IMR-90 (cell line): ENCODE results near the gene GKN1. TPM values are rescaled to one million over a fixed set of nuclear protein-coding genes. Genes with fewer than 3 reads are reported as not detected.

Experiments
- ATAC-seq: fragments of 200-7000 bp; cut with Tn5 transposase; 2 replicates; pipeline ENCODE4 v1.9.1; 2020; ENCODE audit warnings: low read depth, mild to moderate bottlenecking, moderate library complexity
- BruUV-seq: library from RNA; stranded (reverse); fragments of 400-500 nt; replicated peaks from 2 replicates; lab custom pipeline; 2021; lab: Mats Ljungman, UMichigan
- CTCF ChIA-PET: fragments of 300-600 bp; formaldehyde crosslinking; extraction: SDS; loops from one replicate; lab custom pipeline; 2021; ENCODE audit warnings: antibody characterized with exemption; lab: Yijun Ruan, JAX
- POLR2A ChIA-PET: fragments of 300-600 bp; sonication (Branson Sonifier 250); formaldehyde crosslinking; loops from one replicate; lab custom pipeline; 2022; ENCODE audit warnings: antibody characterized with exemption; ENCODE audit not compliant: unreplicated experiment; lab: Charles Lee
- DNase-seq: peaks from one replicate; pipeline ENCODE4 v3.0.0; 2013
- H2AFZ ChIP-seq: replicated peaks from 2 replicates; pipeline ENCODE3; 2013; ENCODE audit warnings: low read length, mild to moderate bottlenecking; ENCODE audit not compliant: poor library complexity
- H2AK5ac ChIP-seq: 2 replicates; pipeline ENCODE4 v1.6.1; 2013; ENCODE audit warnings: low read depth, low read length, inconsistent platforms
- H2AK9ac ChIP-seq: replicated peaks from 2 replicates; pipeline ENCODE3; 2013; ENCODE audit warnings: mild to moderate bottlenecking, low read depth, low read length, moderate library complexity; ENCODE audit not compliant: poor library complexity
- H2BK120ac ChIP-seq: 2 replicates; pipeline ENCODE4 v1.6.1; 2013; ENCODE audit warnings: low read depth, low read length, inconsistent platforms
- H2BK15ac ChIP-seq: 3 replicates; pipeline ENCODE4 v1.6.1; 2013; ENCODE audit warnings: low read depth, low read length, inconsistent platforms
- H2BK20ac ChIP-seq: 2 replicates; pipeline ENCODE4 v1.6.1; 2013; ENCODE audit warnings: low read depth, mild to moderate bottlenecking, inconsistent platforms, low read length, moderate library complexity
- H2BK5ac ChIP-seq: 2 replicates; pipeline ENCODE4 v1.6.1; 2013; ENCODE audit warnings: mild to moderate bottlenecking, low read depth, low read length, inconsistent platforms; ENCODE audit not compliant: poor library complexity, severe bottlenecking
- H3K14ac ChIP-seq: replicated peaks from 2 replicates; pipeline ENCODE4 v1.6.1; 2013; ENCODE audit warnings: low read depth, low read length, inconsistent platforms
- H3K18ac ChIP-seq: 2 replicates; pipeline ENCODE4 v1.6.1; 2013; ENCODE audit warnings: low read depth, low read length, control low read depth
- H3K23ac ChIP-seq: 2 replicates; pipeline ENCODE4 v1.6.1; 2013; ENCODE audit warnings: low read depth, low read length, inconsistent platforms
- H3K27ac ChIP-seq: 2 replicates; pipeline ENCODE4 v1.5.1; 2013; ENCODE audit warnings: mild to moderate bottlenecking, control low read depth, low read length; ENCODE audit not compliant: insufficient read depth
- H3K27me3 ChIP-seq: 2 replicates; pipeline ENCODE4 v1.6.1; 2013; ENCODE audit warnings: low read length; ENCODE audit not compliant: control insufficient read depth, insufficient read depth
- H3K36me3 ChIP-seq: 2 replicates; pipeline ENCODE4 v1.6.1; 2013; ENCODE audit warnings: low read length, mixed read lengths; ENCODE audit not compliant: control insufficient read depth, insufficient read depth
- H3K4ac ChIP-seq: 2 replicates; pipeline ENCODE4 v1.6.1; 2013; ENCODE audit warnings: low read depth, low read length, inconsistent platforms
- H3K4me1 ChIP-seq: 2 replicates; pipeline ENCODE4 v1.6.1; 2013; ENCODE audit warnings: low read length, mixed read lengths; ENCODE audit not compliant: control insufficient read depth, insufficient read depth
- H3K4me2 ChIP-seq: 2 replicates; pipeline ENCODE4 v1.6.1; 2013; ENCODE audit warnings: low read depth, mild to moderate bottlenecking, control low read depth, low read length, moderate library complexity
- H3K4me3 ChIP-seq: 2 replicates; pipeline ENCODE4 v1.5.1; 2013; ENCODE audit warnings: low read depth, mild to moderate bottlenecking, control low read depth, low read length, moderate library complexity; ENCODE audit not compliant: insufficient read depth
- H3K56ac ChIP-seq: 2 replicates; pipeline ENCODE4 v1.6.1; 2013; ENCODE audit warnings: low read length, inconsistent platforms; ENCODE audit not compliant: insufficient read depth; ENCODE audit errors: extremely low read depth
- H3K79me1 ChIP-seq, 2 experiments: 2 replicates each; pipeline ENCODE4 v1.6.1; 2013; ENCODE audit warnings: low read length in 2 of 2, inconsistent platforms in 1 of 2, low read depth in 1 of 2
- H3K9ac ChIP-seq: 2 replicates; pipeline ENCODE4 v1.6.1; 2013; ENCODE audit warnings: low read depth, low read length, control low read depth
- H3K9me1 ChIP-seq: 2 replicates; pipeline ENCODE4 v1.6.1; 2013; ENCODE audit warnings: low read length, inconsistent platforms; ENCODE audit not compliant: insufficient read depth
- H3K9me3 ChIP-seq: 2 replicates; pipeline ENCODE4 v1.6.1; 2013; ENCODE audit warnings: low read length; ENCODE audit not compliant: control insufficient read depth, insufficient read depth
- H4K20me1 ChIP-seq: 2 replicates; pipeline ENCODE4 v1.6.1; 2013; ENCODE audit warnings: low read length, inconsistent platforms; ENCODE audit not compliant: insufficient read depth
- H4K5ac ChIP-seq: 2 replicates; pipeline ENCODE4 v1.6.1; 2013; ENCODE audit warnings: mild to moderate bottlenecking, low read depth, low read length, control low read depth
- H4K8ac ChIP-seq, 2 experiments: 2 replicates each; pipeline ENCODE4 v1.6.1; 2013; ENCODE audit warnings: low read depth in 2 of 2, low read length in 2 of 2, control low read depth in 1 of 2, inconsistent platforms in 1 of 2
- H4K91ac ChIP-seq: 2 replicates; pipeline ENCODE4 v1.6.1; 2013; ENCODE audit warnings: low read depth, low read length, inconsistent platforms; ENCODE audit not compliant: insufficient read depth
- MXI1 ChIP-seq: IDR thresholded peaks from 2 replicates; pipeline ENCODE4 v1.6.1; 2012; ENCODE audit warnings: low read depth, mild to moderate bottlenecking, low read length, moderate library complexity, borderline replicate concordance
- RFX5 ChIP-seq: IDR thresholded peaks from 2 replicates; pipeline ENCODE4 v1.8.0; 2012; ENCODE audit warnings: low read depth, mild to moderate bottlenecking, low read length, moderate library complexity
- WGBS, 2 experiments: methylation state at CpG; one replicate each; pipeline versions ENCODE4 v1.1.5 to v1.1.7; 2013; ENCODE audit warnings: missing lambda C conversion rate in 2 of 2; ENCODE audit not compliant: insufficient read length in 1 of 2; ENCODE audit errors: extremely low coverage in 2 of 2; 5-methylcytosine and 5-hydroxymethylcytosine counted together
- dilution Hi-C: fragments of 300-500 bp; cut with HindIII; formaldehyde crosslinking; loops from one replicate; pipeline ENCODE4 v1.14.3; 2018; ENCODE audit warnings: low sequenced_read_pairs; ENCODE audit not compliant: unreplicated experiment
- in situ Hi-C: fragments of 300-500 bp; cut with MboI; formaldehyde crosslinking; loops from 3 replicates; pipeline ENCODE4 v1.14.3; 2019; ENCODE audit warnings: low sequenced_read_pairs, inconsistent platforms, mixed read lengths
- intact Hi-C: fragments of 100-400 bp; cut with micrococcal nuclease; formaldehyde crosslinking; loops from 2 replicates; pipeline ENCODE4 v1.10.0; 2022
- polyA plus RNA-seq, 3 experiments: library from polyadenylated mRNA; depleted of rRNA; stranded (reverse); fragments of >200 nt; gene quantifications; 2 replicates each; pipeline ENCODE4 v1.2.3, GENCODE V29; 2012; ENCODE audit warnings: low replicate concordance in 1 of 3
- total RNA-seq: library from RNA; depleted of rRNA; stranded (reverse); fragments of >200 nt; gene quantifications from 2 replicates; pipeline ENCODE4 v1.2.3, GENCODE V29; 2012

The GKN1 gene
- total and polyA plus RNA-seq, 2 of the 4 experiments (the other 2 are of a cell fraction), result not detected

- H2BK15ac ChIP-seq, result peak overlapping the region; percentile 96; the same call in 2 of the 3 replicates
- peak overlapping the region; percentile 90; the same call in 1 of the 2 replicates for H2BK120ac ChIP-seq
- in situ Hi-C loops, result no loop called here
- peaks cover 13% of the 10 kb centered on the region for H3K9me1 ChIP-seq
- BruUV-seq, result no TSS peak
- H2AK9ac ChIP-seq, result no peak overlapping the region
- no peaks in the 10 kb centered on the region for H4K20me1 ChIP-seq
- ChIA-PET POLR2A (interaction anchor here (0.6 kb wide), 1 partner anchor 61 kb away, joined by 3 read pairs; no protein-coding TSS in a partner anchor), CTCF (interaction anchor here (0.6 to 1.1 kb wide), 2 partner anchors 180 to 421 kb away, joined by 3 read pairs; no protein-coding TSS in a partner anchor)
- peak overlapping the region; percentile 63 for H2AFZ ChIP-seq
- peak overlapping the region; percentile 95 for H4K91ac ChIP-seq
- no peaks in the 10 kb centered on the region for H3K36me3 ChIP-seq
- peak overlapping the region; percentile 91 for H3K4ac ChIP-seq
- intact Hi-C loops, result no loop called here
- WGBS, 2 experiments, result no CpG with 5 or more reads among the region's 4 CpGs
- DNase-seq (peak; percentile 69), ATAC-seq (peak; percentile 46)
- peak overlapping the region; percentile 95 for H2BK20ac ChIP-seq
- peak overlapping the region; percentile 68 for H2BK5ac ChIP-seq
- H3K14ac ChIP-seq, result peak overlapping the region; percentile 89
- no peaks in the 10 kb centered on the region for H3K9me3 ChIP-seq
- peak overlapping the region; percentile 83 for H3K4me2 ChIP-seq
- peak overlapping the region; percentile 60 to 85; a peak in 2 of 4 replicates for H4K8ac ChIP-seq
- H3K79me1 ChIP-seq, result no peaks in the 10 kb centered on the region
- H3K4me3 ChIP-seq, result no peak overlapping the region
- H3K27me3 ChIP-seq, result no peaks in the 10 kb centered on the region
- dilution Hi-C loops, result no loop called here
- peak overlapping the region; percentile 94 for H3K27ac ChIP-seq
- H3K9ac ChIP-seq, result peak overlapping the region; percentile 43; the same call in 1 of the 2 replicates
- H3K56ac ChIP-seq, result no peak overlapping the region
- peak overlapping the region; percentile 93 for H4K5ac ChIP-seq
- peak overlapping the region; percentile 94; the same call in 1 of the 2 replicates for H2AK5ac ChIP-seq
- peak overlapping the region; percentile 76; the same call in 1 of the 2 replicates for H3K23ac ChIP-seq
- peak overlapping the region; percentile 94 for H3K18ac ChIP-seq
- H3K4me1 ChIP-seq, result peaks cover 24% of the 10 kb centered on the region
- TF ChIP-seq RFX5 (no peak), MXI1 (no peak)
These were observed 42.6 kb upstream of the GKN1 start for GRCh38 chr2:68931799-68932198.
